Vein endothelial cell (primary cell): Measurements from ENCODE around the gene FCGBP. TPM values are rescaled to one million over a fixed set of nuclear protein-coding genes. Genes with fewer than 3 reads are reported as not detected.

Source experiments
- total RNA-seq: library from RNA; depleted of rRNA; stranded (reverse); fragments of >200 nt; gene quantifications from 2 replicates; pipeline ENCODE4 v1.2.3, GENCODE V29; 2012

FCGBP gene
- total RNA-seq, result under 0.01 TPM in 1 of 2 replicates, not detected in the other

DNA sequence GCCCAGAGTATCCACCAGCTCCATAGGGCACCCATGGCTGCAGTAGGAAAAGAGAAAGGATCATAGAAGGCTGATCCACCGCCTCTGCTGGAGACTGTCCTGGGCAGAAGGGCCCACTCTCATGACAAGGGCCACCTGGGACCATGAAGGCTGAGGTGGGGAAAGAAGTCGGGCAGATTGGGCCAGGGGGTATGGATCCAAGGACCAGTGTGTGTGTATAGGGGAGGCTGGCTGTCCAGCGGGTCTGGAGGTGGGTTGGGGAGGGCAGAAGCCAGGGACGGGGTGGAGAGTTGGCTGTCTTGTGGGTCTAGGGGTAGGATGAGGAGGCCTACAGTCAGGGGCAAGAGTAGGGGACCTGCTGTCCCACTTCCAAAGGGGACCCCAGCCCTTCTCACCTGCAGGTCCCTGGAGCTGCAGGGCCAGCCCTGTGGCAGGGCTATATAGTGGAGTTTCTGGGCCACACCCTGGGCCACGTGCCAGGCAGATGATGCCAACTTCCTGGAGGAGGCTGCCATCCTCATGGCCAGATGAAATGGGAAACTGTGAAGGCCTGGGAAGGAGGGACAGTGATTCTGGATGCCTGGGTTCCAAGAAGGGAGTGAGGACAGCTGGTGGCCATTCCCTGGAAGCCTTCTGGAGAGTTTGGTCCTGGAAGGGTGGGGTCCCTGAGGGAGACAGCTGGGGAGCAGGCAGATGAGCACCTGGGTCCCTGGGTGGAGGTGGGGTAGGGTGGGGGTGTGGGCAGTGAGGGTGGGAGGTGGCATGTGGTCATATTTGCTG is at the start of gene FCGBP:
TSS of gene FCGBP (minus strand) at position 51 of the 780 bp plus-strand sequence.

DNA sequence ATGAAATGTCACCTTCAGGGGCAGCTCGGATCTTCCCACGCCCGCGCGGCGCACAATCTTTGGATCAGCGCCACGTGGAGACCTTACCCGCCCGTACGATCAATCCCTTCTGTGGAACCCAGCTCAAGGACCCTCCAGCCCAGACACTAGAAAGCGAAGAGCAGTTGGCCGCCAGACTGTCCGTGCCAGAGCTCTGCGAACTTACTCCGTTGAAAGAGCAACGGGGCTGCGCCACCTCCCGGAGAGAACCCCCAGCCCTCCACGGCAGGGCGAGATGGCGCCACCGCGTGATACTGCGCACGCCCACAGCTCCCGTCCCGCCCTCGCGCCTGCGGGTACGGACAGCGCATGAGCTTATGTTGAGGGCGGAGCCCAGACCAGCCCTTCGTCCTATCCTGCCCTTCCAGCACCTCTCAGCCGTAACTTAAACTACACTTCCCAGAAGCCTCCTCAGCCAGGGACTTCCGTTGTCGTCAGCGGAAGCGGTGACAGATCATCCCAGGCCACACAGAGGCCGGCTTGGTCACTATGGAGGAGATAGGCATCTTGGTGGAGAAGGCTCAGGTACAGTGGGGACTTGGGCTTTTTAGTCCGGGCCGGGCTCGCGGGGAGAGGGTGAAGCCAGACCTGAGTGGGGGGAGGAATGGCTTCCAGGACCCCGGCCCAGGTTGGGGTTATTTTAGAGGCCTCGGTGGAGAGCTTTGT is 36.4 kb upstream of the FCGBP start, which contains the start of gene PSMC4:
TSS of gene PSMC4 (plus strand) at position 491 of the 705 bp plus-strand sequence. CDS start at position 529, 38 bp downstream.

Other genes starting within 250 kb of the FCGBP start
- gene LGALS14, start 230.2 kb downstream of the FCGBP start, total RNA-seq, result not detected in 2 replicates
- not detected in 2 replicates for gene CLC, start 196.6 kb downstream of the FCGBP start, total RNA-seq
- gene LEUTX, start 155.8 kb downstream of the FCGBP start, total RNA-seq, result not detected in 2 replicates
- gene DYRK1B, start 100.5 kb downstream of the FCGBP start, total RNA-seq, result 22.6 and 28.1 TPM in 2 replicates
- 158 and 163 TPM in 2 replicates for gene FBL, start 88.3 kb downstream of the FCGBP start, total RNA-seq
- 122 and 146 TPM in 2 replicates for gene PSMC4, start 36.5 kb upstream of the FCGBP start, total RNA-seq
- 3.3 and 4.9 TPM in 2 replicates for gene ZNF546, start 62.4 kb upstream of the FCGBP start, total RNA-seq
- gene ZNF780B, start 121.6 kb upstream of the FCGBP start, total RNA-seq, result 11.1 and 15.1 TPM in 2 replicates
- gene ZNF780A, start 156.3 kb upstream of the FCGBP start, total RNA-seq, result 6.2 and 14.8 TPM in 2 replicates